Activated B cell treated with CpG ODN at 0.5 μM for 24 hours (primary cell): ENCODE measurements around the gene GP1BA. TPM values are rescaled to one million over a fixed set of nuclear protein-coding genes. Genes with fewer than 3 reads are reported as not detected.

Source experiments
- ATAC-seq: fragments of 200-7000 bp; cut with Tn5 transposase; one replicate; pipeline ENCODE4 v1.10.0; 2021; ENCODE audit warnings: low read depth, mild to moderate bottlenecking, moderate library complexity
- CTCF ChIA-PET: fragments of 350-600 bp; sonication (Branson Sonifier 250); formaldehyde crosslinking; loops from one replicate; lab custom pipeline; 2021; ENCODE audit warnings: antibody characterized with exemption; lab: Charles Lee
- POLR2A ChIA-PET: fragments of 350-600 bp; sonication (Branson Sonifier 250); formaldehyde crosslinking; loops from one replicate; lab custom pipeline; 2021; ENCODE audit warnings: antibody characterized with exemption; lab: Charles Lee
- DNase-seq: peaks from one replicate; pipeline ENCODE4 v3.0.0; 2022
- H3K27ac Mint-ChIP-seq: one replicate; pipeline ENCODE4 v1.8.0; 2020; ENCODE audit warnings: mixed read lengths
- H3K27me3 Mint-ChIP-seq: one replicate; pipeline ENCODE4 v1.8.0; 2021; ENCODE audit warnings: mixed read lengths
- H3K36me3 Mint-ChIP-seq: one replicate; pipeline ENCODE4 v1.8.0; 2021; ENCODE audit warnings: low read depth, mixed read lengths
- H3K4me1 Mint-ChIP-seq: one replicate; pipeline ENCODE4 v1.8.0; 2021; ENCODE audit warnings: mixed read lengths
- H3K4me3 Mint-ChIP-seq: one replicate; pipeline ENCODE4 v1.8.0; 2020; ENCODE audit warnings: mild to moderate bottlenecking, mixed read lengths
- H3K9me3 Mint-ChIP-seq: one replicate; pipeline ENCODE4 v1.8.0; 2020; ENCODE audit warnings: mixed read lengths
- CTCF ChIP-seq: fragments of 200-600 bp; IDR thresholded peaks from one replicate; pipeline ENCODE4 v1.8.0; 2022; ENCODE audit warnings: antibody characterized with exemption, mild to moderate bottlenecking
- intact Hi-C: fragments of 100-400 bp; cut with micrococcal nuclease; formaldehyde crosslinking; loops from one replicate; pipeline ENCODE4 v1.15.1; 2024
- total RNA-seq: library from RNA; stranded (reverse); gene quantifications from 2 replicates; pipeline ENCODE4 v1.2.3, GENCODE V29; 2022

The GP1BA gene
- total RNA-seq, 1 donor from 2014 or later, result not detected

- TF ChIP-seq CTCF, result no peak
- DNase-seq, result no peak
These were observed 36.3 kb upstream of the GP1BA start for GRCh38 chr17:4895657-4896331.

GRCh38 chr17:4896332-4897197 is 35.5 kb upstream of the GP1BA start:
- ChIA-PET POLR2A (no interaction called here), CTCF (no interaction called here)
- H3K36me3 Mint-ChIP-seq, result peaks cover 42% of the 10 kb centered on the region
- no peak for TF ChIP-seq CTCF
- intact Hi-C loops, result no loop called here
- no peak overlapping the region for H3K4me3 Mint-ChIP-seq
- no peaks in the 10 kb centered on the region for H3K9me3 Mint-ChIP-seq
- ATAC-seq (no peak), DNase-seq (no peak)
- H3K27me3 Mint-ChIP-seq, result no peaks in the 10 kb centered on the region
- no peak overlapping the region for H3K27ac Mint-ChIP-seq
- H3K4me1 Mint-ChIP-seq, result peaks cover 26% of the 10 kb centered on the region

More at GRCh38 chr17:4895657-4896331, 36.3 kb upstream of the GP1BA start:
- no peak for ATAC-seq
- CTCF ChIA-PET, result no interaction called here
- no peaks in the 10 kb centered on the region for H3K27me3 Mint-ChIP-seq
- no peaks in the 10 kb centered on the region for H3K9me3 Mint-ChIP-seq
- peaks cover 21% of the 10 kb centered on the region for H3K4me1 Mint-ChIP-seq
- H3K4me3 Mint-ChIP-seq, result no peak overlapping the region
- intact Hi-C loops, result no loop called here
- POLR2A ChIA-PET, result no interaction called here
- no peak overlapping the region for H3K27ac Mint-ChIP-seq
- peaks cover 45% of the 10 kb centered on the region for H3K36me3 Mint-ChIP-seq

- CTCF ChIA-PET, result no interaction called here
- DNase-seq (no peak), ATAC-seq (no peak)
- TF ChIP-seq CTCF, result no peak
- POLR2A ChIA-PET, result no interaction called here
- intact Hi-C loops, result no loop called here
- Mint-ChIP-seq H3K9me3 (no peaks in the 10 kb centered on the region), H3K27ac (no peak overlapping the region), H3K36me3 (peaks cover 40% of the 10 kb centered on the region), H3K4me3 (no peak overlapping the region), H3K27me3 (no peaks in the 10 kb centered on the region), H3K4me1 (peaks cover 32% of the 10 kb centered on the region)
These were observed 34.8 kb upstream of the GP1BA start for GRCh38 chr17:4897198-4897687.

GRCh38 chr17:4897785-4898184 is 34.3 kb upstream of the GP1BA start:
- POLR2A ChIA-PET, result no interaction called here
- intact Hi-C loops, result no loop called here
- no peak for TF ChIP-seq CTCF
- peaks cover 37% of the 10 kb centered on the region for H3K4me1 Mint-ChIP-seq
- no peak for ATAC-seq
- no peak for DNase-seq
- H3K27ac Mint-ChIP-seq, result no peak overlapping the region
- H3K4me3 Mint-ChIP-seq, result peak overlapping the region; percentile 70
- peaks cover 37% of the 10 kb centered on the region for H3K36me3 Mint-ChIP-seq
- CTCF ChIA-PET, result no interaction called here
- no peaks in the 10 kb centered on the region for H3K9me3 Mint-ChIP-seq
- H3K27me3 Mint-ChIP-seq, result no peaks in the 10 kb centered on the region

- Mint-ChIP-seq H3K27ac (peak overlapping the region; percentile 41), H3K27me3 (no peaks in the 10 kb centered on the region), H3K36me3 (peaks cover 35% of the 10 kb centered on the region), H3K4me1 (peaks cover 43% of the 10 kb centered on the region), H3K9me3 (no peaks in the 10 kb centered on the region), H3K4me3 (peak overlapping the region; percentile 70)
- DNase-seq (no peak), ATAC-seq (no peak)
- POLR2A ChIA-PET, result interaction anchor here (1.2 to 4.7 kb wide), 2 partner anchors 42 to 89 kb away, joined by 4 to 26 read pairs; partner anchors contain the start of genes CAMTA2, RNF167 and SLC25A11
- CTCF ChIA-PET, result interaction anchor here (1.0 to 1.1 kb wide), 2 partner anchors 109 to 188 kb away, joined by 4 read pairs; partner anchors contain the start of gene ARRB2
- no peak for TF ChIP-seq CTCF
- intact Hi-C loops, result no loop called here
These were observed 33.7 kb upstream of the GP1BA start for GRCh38 chr17:4898351-4898750.
